HepG2 (cell line): ENCODE data around the gene TJAP1. TPM values are rescaled to one million over a fixed set of nuclear protein-coding genes. Genes with fewer than 3 reads are reported as not detected.

Experiments
- ATAC-seq: fragments of 200-7000 bp; cut with Tn5 transposase; 3 replicates; pipeline ENCODE4 v1.9.1; 2020; ENCODE audit warnings: mild to moderate bottlenecking, moderate library complexity
- BruUV-seq: library from RNA; stranded (reverse); fragments of 400-500 nt; replicated peaks from 2 replicates; lab custom pipeline; 2021; lab: Mats Ljungman, UMichigan
- CTCF ChIA-PET: fragments of 300-600 bp; formaldehyde crosslinking; extraction: SDS; loops from one replicate; lab custom pipeline; 2021; ENCODE audit warnings: low total read pairs, inconsistent platforms, low intra/inter-chr PET ratio; lab: Yijun Ruan, JAX
- POLR2A ChIA-PET: fragments of 350-600 bp; sonication (Branson Sonifier 250); formaldehyde crosslinking; loops from one replicate; lab custom pipeline; 2020; ENCODE audit warnings: antibody characterized with exemption, inconsistent platforms; lab: Yijun Ruan, JAX
- DNase-seq: peaks from one replicate; pipeline ENCODE4 v3.0.0-alpha.2; 2015; ENCODE audit warnings: low spot score
- FAIRE-seq: peaks from 3 replicates; lab custom pipeline; 2011; peaks lifted over from hg19 to GRCh38; lab: Jason Lieb, UNC
- H2AFZ ChIP-seq: one replicate; pipeline ENCODE4 v1.6.1; 2011; ENCODE audit warnings: low read length, inconsistent platforms
- H3K27ac ChIP-seq: fragments of 300-600 bp; 3 replicates; pipeline ENCODE4 v1.8.0; 2011; ENCODE audit warnings: mixed run types, mild to moderate bottlenecking, mixed read lengths, low read length, inconsistent platforms; ENCODE audit not compliant: insufficient read depth; ENCODE audit errors: extremely low read length
- H3K27me3 ChIP-seq, 2 experiments: fragments of 200-600 bp in 1 of 2; 2 replicates in 1 of 2; 3 replicates in 1 of 2; pipeline versions ENCODE4 v1.6.0 to v1.8.0; 2011; ENCODE audit warnings: low read length in 2 of 2, mild to moderate bottlenecking in 2 of 2, moderate library complexity in 2 of 2, inconsistent platforms in 1 of 2; ENCODE audit not compliant: insufficient read depth in 2 of 2, control insufficient read depth in 1 of 2
- H3K36me3 ChIP-seq, 2 experiments: fragments of 200-600 bp in 1 of 2; replicated peaks in 1 of 2; 2 replicates in 1 of 2; 3 replicates in 1 of 2; pipeline versions ENCODE4 v1.5.1 to v1.8.0; 2011; ENCODE audit warnings: low read length in 2 of 2, inconsistent platforms in 1 of 2; ENCODE audit not compliant: insufficient read depth in 2 of 2, control insufficient read depth in 1 of 2
- H3K4me1 ChIP-seq: 2 replicates; pipeline ENCODE4 v1.5.1; 2012; ENCODE audit warnings: low read length, inconsistent platforms; ENCODE audit not compliant: insufficient read depth
- H3K4me2 ChIP-seq: 2 replicates; pipeline ENCODE4 v1.6.0; 2011; ENCODE audit warnings: low read depth, low read length, inconsistent platforms
- H3K4me3 ChIP-seq, 3 experiments: fragments of 200-600 bp in 1 of 3; sonication (generic), shearing (Covaris generic) in 1 of 3; replicated peaks in 1 of 3; 2 replicates each; pipeline ENCODE4 v1.5.1; 2011 to 2016; ENCODE audit warnings: low read length in 3 of 3, inconsistent platforms in 2 of 3, low read depth in 2 of 3, mild to moderate bottlenecking in 2 of 3, control low read depth in 1 of 3, mixed read lengths in 1 of 3; ENCODE audit not compliant: insufficient read depth in 1 of 3
- H3K79me2 ChIP-seq: one replicate; pipeline ENCODE4 v1.6.1; 2011; ENCODE audit warnings: low read length, inconsistent platforms; ENCODE audit not compliant: insufficient read depth
- H3K9ac ChIP-seq: 2 replicates; pipeline ENCODE4 v1.6.0; 2011; ENCODE audit warnings: mild to moderate bottlenecking, low read depth, low read length, inconsistent platforms; ENCODE audit not compliant: insufficient read depth
- H3K9me3 ChIP-seq: 2 replicates; pipeline ENCODE4 v1.5.1; 2012; ENCODE audit warnings: mild to moderate bottlenecking, low read length
- H4K20me1 ChIP-seq: 2 replicates; pipeline ENCODE4 v1.6.0; 2011; ENCODE audit warnings: inconsistent platforms, mild to moderate bottlenecking, low read length, moderate library complexity; ENCODE audit not compliant: insufficient read depth
- AGO2 ChIP-seq: fragments of 200-400 bp; formaldehyde crosslinking; optimal IDR thresholded peaks from 2 replicates; pipeline ENCODE3; 2017; ENCODE audit warnings: mild to moderate bottlenecking, low read depth, low read length, moderate library complexity
- KLF16 ChIP-seq, 2 experiments: sonication (generic) in 1 of 2; formaldehyde crosslinking in 1 of 2; IDR thresholded peaks; 2 replicates each; pipeline versions ENCODE4 v1.6.1 to v1.8.0; 2016 to 2023; ENCODE audit warnings: missing genetic modification reagents in 2 of 2, missing compliant biosample characterization in 1 of 2
- NAIF1 ChIP-seq: sonication (generic); formaldehyde crosslinking; IDR thresholded peaks from 2 replicates; pipeline ENCODE4 v1.5.0; 2020; ENCODE audit warnings: mild to moderate bottlenecking, missing genetic modification reagents, borderline replicate concordance
- ZNF317 ChIP-seq: sonication (generic); formaldehyde crosslinking; IDR thresholded peaks from 2 replicates; pipeline ENCODE4 v1.5.0; 2020; ENCODE audit warnings: mild to moderate bottlenecking, missing genetic modification reagents
- WGBS: methylation state at CpG from one replicate; pipeline ENCODE4 v1.1.6; 2017; ENCODE audit warnings: low lambda C conversion rate; 5-methylcytosine and 5-hydroxymethylcytosine counted together
- in situ Hi-C: cut with HindIII; loops from 2 replicates; pipeline ENCODE4 v1.10.0; 2017; ENCODE audit warnings: low pct_unique_long_range_greater_than_20kb; ENCODE audit not compliant: extremely low pct_ligation_motif_present
- intact Hi-C: fragments of 100-400 bp; cut with micrococcal nuclease; formaldehyde crosslinking; loops from one replicate; pipeline ENCODE4 v1.10.0; 2022; ENCODE audit not compliant: unreplicated experiment
- polyA plus RNA-seq, 8 experiments: library from polyadenylated mRNA; depleted of rRNA in 3 of 8; stranded (reverse) in 7 of 8; unstranded in 1 of 8; fragments of >200 nt; fragmentation: Illumina TruSeq in 4 of 8; extraction: Trizol in 4 of 8; gene quantifications; 2 replicates each; pipeline versions ENCODE4 v1.2.1 to v1.2.3, GENCODE V29; 2011 to 2016; ENCODE audit warnings: low read depth in 4 of 8, missing spikeins in 1 of 8, mixed read lengths in 1 of 8; ENCODE audit not compliant: insufficient read depth in 1 of 8
- total RNA-seq, 5 experiments: library from RNA; depleted of rRNA; stranded (reverse); fragments of >200 nt; fragmentation: Illumina TruSeq; extraction: Trizol; gene quantifications; 2 replicates each; pipeline ENCODE4 v1.2.3, GENCODE V29; 2016; ENCODE audit warnings: low read depth in 1 of 5
- TF ChIP-seq, protein P1 (sequence below): sonication (generic); formaldehyde crosslinking; IDR thresholded peaks from 2 replicates; pipeline ENCODE4 v1.5.0; 2020; ENCODE audit warnings: missing genetic modification reagents, mild to moderate bottlenecking, borderline replicate concordance
- TF ChIP-seq, protein P2 (sequence below): sonication (generic); formaldehyde crosslinking; IDR thresholded peaks from 2 replicates; pipeline ENCODE4 v1.5.0; 2020; ENCODE audit warnings: missing genetic modification reagents

The TJAP1 gene
- total and polyA plus RNA-seq, 2 of the 13 experiments (the other 11 are each of a cell fraction or from before 2014, with no cell fraction given): 15.7 to 41.6 TPM

DNA sequence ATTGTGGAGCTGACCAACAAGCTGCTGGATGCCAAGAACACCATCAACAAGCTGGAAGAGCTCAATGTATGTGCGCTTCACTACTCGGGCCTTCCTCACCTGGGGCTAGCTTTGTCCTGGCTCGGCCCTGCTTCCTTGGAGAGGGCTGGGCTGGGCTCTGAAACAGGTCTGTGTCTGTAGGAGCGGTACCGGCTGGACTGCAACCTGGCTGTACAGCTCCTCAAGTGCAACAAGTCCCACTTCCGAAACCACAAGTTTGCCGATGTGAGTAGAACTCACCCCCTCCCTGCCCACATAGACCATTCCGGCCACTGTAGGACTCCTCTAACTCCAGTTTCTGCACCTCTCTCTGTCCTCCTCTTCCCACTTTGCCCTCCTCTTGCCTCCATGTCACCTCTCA is 26.1 kb downstream of the TJAP1 start:
- DNase-seq (no peak), ATAC-seq (no peak), FAIRE-seq (no peak)
- Histone ChIP-seq H3K36me3 (peaks cover 45 to 58% of the 10 kb centered on the region in 2 experiments), H4K20me1 (no peaks in the 10 kb centered on the region), H2AFZ (no peak overlapping the region), H3K9me3 (no peaks in the 10 kb centered on the region), H3K4me2 (no peak overlapping the region), H3K9ac (no peak overlapping the region), H3K27me3 (no peaks in the 10 kb centered on the region; a peak in 1 of 5 replicates), H3K79me2 (no peaks in the 10 kb centered on the region), H3K4me3 (no peak overlapping the region), H3K27ac (no peak overlapping the region), H3K4me1 (peaks cover 46% of the 10 kb centered on the region)
- 95% methylated on average over 8 of the region's 8 CpGs for WGBS
- intact Hi-C loops (no loop called here), in situ Hi-C loops (no loop called here)
- ChIA-PET CTCF (no interaction called here), POLR2A (no interaction called here)
- no TSS peak for BruUV-seq
- TF ChIP-seq, protein P1, sequence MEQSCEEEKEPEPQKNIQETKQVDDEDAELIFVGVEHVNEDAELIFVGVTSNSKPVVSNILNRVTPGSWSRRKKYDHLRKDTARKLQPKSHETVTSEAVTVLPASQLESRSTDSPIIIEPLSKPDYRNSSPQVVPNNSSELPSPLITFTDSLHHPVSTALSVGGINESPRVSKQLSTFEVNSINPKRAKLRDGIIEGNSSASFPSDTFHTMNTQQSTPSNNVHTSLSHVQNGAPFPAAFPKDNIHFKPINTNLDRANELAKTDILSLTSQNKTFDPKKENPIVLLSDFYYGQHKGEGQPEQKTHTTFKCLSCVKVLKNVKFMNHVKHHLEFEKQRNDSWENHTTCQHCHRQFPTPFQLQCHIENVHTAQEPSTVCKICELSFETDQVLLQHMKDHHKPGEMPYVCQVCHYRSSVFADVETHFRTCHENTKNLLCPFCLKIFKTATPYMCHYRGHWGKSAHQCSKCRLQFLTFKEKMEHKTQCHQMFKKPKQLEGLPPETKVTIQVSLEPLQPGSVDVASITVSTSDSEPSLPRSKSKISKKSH: 0 out of 2 replicates have a peak, but pooled peaks have one; percentile 1
- no peak for TF ChIP-seq ZNF317 (CRISPR knock-in tag)
- no peak for TF ChIP-seq KLF16 (CRISPR knock-in tag; IDR thresholded peaks at IDR 0.05)

GRCh38 chr6:43504756-43505593 is 27.6 kb downstream of the TJAP1 start:
- Histone ChIP-seq H3K9me3 (no peaks in the 10 kb centered on the region), H3K36me3 (peaks cover 32 to 43% of the 10 kb centered on the region in 2 experiments), H4K20me1 (no peaks in the 10 kb centered on the region), H3K9ac (no peak overlapping the region), H3K4me1 (peaks cover 43% of the 10 kb centered on the region), H3K27ac (no peak overlapping the region), H3K4me2 (no peak overlapping the region), H3K27me3 (peaks cover 3 to 7% of the 10 kb centered on the region in 2 experiments; a peak in 4 of 5 replicates), H3K4me3 (no peak overlapping the region), H3K79me2 (no peaks in the 10 kb centered on the region), H2AFZ (no peak overlapping the region)
- TF ChIP-seq NAIF1 (CRISPR knock-in tag) (no peak), AGO2 (peak; percentile 71)
- TF ChIP-seq, protein P2, sequence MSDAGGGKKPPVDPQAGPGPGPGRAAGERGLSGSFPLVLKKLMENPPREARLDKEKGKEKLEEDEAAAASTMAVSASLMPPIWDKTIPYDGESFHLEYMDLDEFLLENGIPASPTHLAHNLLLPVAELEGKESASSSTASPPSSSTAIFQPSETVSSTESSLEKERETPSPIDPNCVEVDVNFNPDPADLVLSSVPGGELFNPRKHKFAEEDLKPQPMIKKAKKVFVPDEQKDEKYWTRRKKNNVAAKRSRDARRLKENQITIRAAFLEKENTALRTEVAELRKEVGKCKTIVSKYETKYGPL (CRISPR knock-in tag): no peak
- intact Hi-C loops (loop anchor here (5.0 kb wide), 2 partner anchors 118 to 243 kb away; no protein-coding TSS in a partner anchor), in situ Hi-C loops (no loop called here)
- ChIA-PET POLR2A (interaction anchor here (0.5 to 2.7 kb wide), 6 partner anchors 9 to 136 kb away, joined by 3 to 18 read pairs (median 8); partner anchors contain the start of genes GTPBP2 and ZNF318), CTCF (interaction anchor here (1.1 to 3.0 kb wide), 2 partner anchors 9 to 50 kb away, joined by 3 to 39 read pairs; partner anchors contain the start of gene DLK2)
- no peak for FAIRE-seq
- no peak for ATAC-seq
- BruUV-seq: no TSS peak
- no peak for DNase-seq
- 92% methylated on average over 19 of the region's 26 CpGs for WGBS
